GM12878 (cell line): ENCODE data around the gene CNPPD1. TPM values are rescaled to one million over a fixed set of nuclear protein-coding genes. Genes with fewer than 3 reads are reported as not detected.

ENCODE experiments used
- ATAC-seq: fragments of 200-7000 bp; cut with Tn5 transposase; 3 replicates; pipeline ENCODE4 v1.9.1; 2020; ENCODE audit warnings: mild to moderate bottlenecking, moderate library complexity
- BruUV-seq: library from RNA; stranded (reverse); fragments of 400-500 nt; replicated peaks from 2 replicates; lab custom pipeline; 2021; lab: Mats Ljungman, UMichigan
- CTCF ChIA-PET: fragments of 300-600 bp; sonication (Branson Sonifier 250); formaldehyde crosslinking; extraction: SDS; loops from one replicate; lab custom pipeline; 2021; ENCODE audit warnings: inconsistent platforms; lab: Yijun Ruan, JAX
- POLR2A ChIA-PET: fragments of 350-600 bp; formaldehyde crosslinking; extraction: SDS; loops from one replicate; lab custom pipeline; 2021; ENCODE audit warnings: inconsistent platforms; lab: Charles Lee
- RAD21 ChIA-PET: fragments of 300-600 bp; sonication (Branson Sonifier 250); formaldehyde crosslinking; loops from one replicate; lab custom pipeline; 2023; ENCODE audit warnings: antibody characterized with exemption; ENCODE audit not compliant: unreplicated experiment; lab: Charles Lee
- SMC1A ChIA-PET: fragments of 300-600 bp; sonication (Branson Sonifier 250); formaldehyde crosslinking; loops from one replicate; lab custom pipeline; 2023; ENCODE audit not compliant: unreplicated experiment, uncharacterized antibody; lab: Charles Lee
- DNase-seq: peaks from one replicate; pipeline ENCODE4 v3.0.0-alpha.2; 2011; ENCODE audit warnings: low read depth, low spot score
- FAIRE-seq: peaks from 3 replicates; lab custom pipeline; 2011; peaks lifted over from hg19 to GRCh38; lab: Jason Lieb, UNC
- H2AFZ ChIP-seq: 2 replicates; pipeline ENCODE4 v1.6.0; 2011; ENCODE audit warnings: low read depth, low read length, control low read depth; ENCODE audit not compliant: control insufficient read depth
- H3K27ac ChIP-seq: 2 replicates; pipeline ENCODE4 v1.5.1; 2011; ENCODE audit warnings: control low read depth; ENCODE audit not compliant: control insufficient read depth, insufficient read depth
- H3K27me3 ChIP-seq, 2 experiments: replicated peaks in 1 of 2; 2 replicates each; pipeline versions ENCODE4 v1.6.0 to v1.6.1; 2011; ENCODE audit warnings: low read length in 1 of 2; ENCODE audit not compliant: control insufficient read depth in 2 of 2, insufficient read depth in 2 of 2
- H3K36me3 ChIP-seq, 2 experiments: 2 replicates each; pipeline ENCODE4 v1.5.1; 2011; ENCODE audit warnings: low read length in 1 of 2; ENCODE audit not compliant: control insufficient read depth in 2 of 2, insufficient read depth in 2 of 2
- H3K4me1 ChIP-seq: 2 replicates; pipeline ENCODE4 v1.6.1; 2011; ENCODE audit warnings: mild to moderate bottlenecking, low read length, moderate library complexity, mixed read lengths; ENCODE audit not compliant: control insufficient read depth, insufficient read depth
- H3K4me2 ChIP-seq: 2 replicates; pipeline ENCODE4 v1.6.0; 2011; ENCODE audit warnings: control low read depth; ENCODE audit not compliant: control insufficient read depth, insufficient read depth
- H3K4me3 ChIP-seq: fragments of 200-600 bp; sonication (generic); 2 replicates; pipeline ENCODE4 v1.5.1; 2016
- H3K79me2 ChIP-seq: 2 replicates; pipeline ENCODE4 v1.6.0; 2011; ENCODE audit warnings: low read length; ENCODE audit not compliant: control insufficient read depth, insufficient read depth
- H3K9ac ChIP-seq: 2 replicates; pipeline ENCODE4 v1.8.0; 2011; ENCODE audit warnings: low read length, control low read depth, mixed read lengths; ENCODE audit not compliant: control insufficient read depth, insufficient read depth
- H3K9me3 ChIP-seq: replicated peaks from 3 replicates; pipeline ENCODE4 v1.5.1; 2011; ENCODE audit warnings: mild to moderate bottlenecking, low read length; ENCODE audit not compliant: control insufficient read depth, insufficient read depth
- H4K20me1 ChIP-seq: 2 replicates; pipeline ENCODE4 v1.6.0; 2011; ENCODE audit not compliant: control insufficient read depth, insufficient read depth
- FOXK2 ChIP-seq: fragments of 450-650 bp; IDR thresholded peaks from 2 replicates; pipeline ENCODE4 v1.6.1; 2017; ENCODE audit warnings: mild to moderate bottlenecking, moderate library complexity
- HDAC2 ChIP-seq: fragments of 200-600 bp; sonication (generic); IDR thresholded peaks from 2 replicates; pipeline ENCODE4 v1.6.1; 2017
- SREBF1 ChIP-seq: IDR thresholded peaks from 2 replicates; pipeline ENCODE4 v1.6.1; 2012; ENCODE audit warnings: mild to moderate bottlenecking, low read length
- ZNF622 ChIP-seq: fragments of 450-650 bp; IDR thresholded peaks from 2 replicates; pipeline ENCODE4 v1.6.1; 2017; ENCODE audit warnings: mild to moderate bottlenecking, inconsistent platforms
- WGBS: methylation state at CpG from one replicate; pipeline ENCODE4 v1.1.6; 2016; ENCODE audit warnings: low lambda C conversion rate; ENCODE audit not compliant: insufficient replicate concordance, insufficient coverage; ENCODE audit errors: missing lambda C conversion rate; 5-methylcytosine and 5-hydroxymethylcytosine counted together
- in situ Hi-C: fragments of 300-500 bp; cut with MboI; formaldehyde crosslinking; loops from 9 replicates; pipeline ENCODE4 v1.14.3; 2018; ENCODE audit warnings: mixed read lengths
- intact Hi-C: fragments of 100-400 bp; cut with micrococcal nuclease; formaldehyde crosslinking; loops from one replicate; pipeline ENCODE4 v1.14.2; 2022; ENCODE audit not compliant: unreplicated experiment
- polyA plus RNA-seq, 11 experiments: library from polyadenylated mRNA; depleted of rRNA in 4 of 11; unstranded in 6 of 11; stranded (reverse) in 5 of 11; fragments of >200 nt; fragmentation: Nextera tagmentation in 4 of 11; fragmentation: Illumina TruSeq in 1 of 11; extraction: Ambion mirVana in 4 of 11; extraction: Trizol in 1 of 11; gene quantifications; 1 replicate in 1 of 11; 2 replicates in 10 of 11; pipeline versions ENCODE4 v1.2.1 to v1.2.3, GENCODE V29; 2011 to 2016; ENCODE audit warnings: inconsistent platforms in 2 of 11, missing spikeins in 2 of 11, low read depth in 1 of 11
- total RNA-seq, 4 experiments: library from RNA; depleted of rRNA in 3 of 4; stranded (reverse); fragments of >200 nt in 3 of 4; fragmentation: Illumina TruSeq in 1 of 4; extraction: Trizol in 1 of 4; gene quantifications; 2 replicates each; pipeline versions ENCODE4 v1.2.1 to v1.2.3, GENCODE V29; 2013 to 2021
- TF ChIP-seq, protein P1 (sequence below): fragments of 450-650 bp; IDR thresholded peaks from 2 replicates; pipeline ENCODE4 v1.6.1; 2017; ENCODE audit warnings: mild to moderate bottlenecking, moderate library complexity
- TF ChIP-seq, protein P2 (sequence below): fragments of 450-650 bp; IDR thresholded peaks from 2 replicates; pipeline ENCODE4 v1.6.1; 2016; ENCODE audit warnings: mild to moderate bottlenecking
- TF ChIP-seq, protein P3 (sequence below): IDR thresholded peaks from 2 replicates; pipeline ENCODE4 v1.6.1; 2012; ENCODE audit warnings: low read depth, low read length, improper control_type of control experiment

CNPPD1 gene
- total and polyA plus RNA-seq, 10 of the 15 experiments (the other 5 are each of a cell fraction or from before 2014, with no cell fraction given): 12.2 to 86.6 (median 43.4) TPM

DNA sequence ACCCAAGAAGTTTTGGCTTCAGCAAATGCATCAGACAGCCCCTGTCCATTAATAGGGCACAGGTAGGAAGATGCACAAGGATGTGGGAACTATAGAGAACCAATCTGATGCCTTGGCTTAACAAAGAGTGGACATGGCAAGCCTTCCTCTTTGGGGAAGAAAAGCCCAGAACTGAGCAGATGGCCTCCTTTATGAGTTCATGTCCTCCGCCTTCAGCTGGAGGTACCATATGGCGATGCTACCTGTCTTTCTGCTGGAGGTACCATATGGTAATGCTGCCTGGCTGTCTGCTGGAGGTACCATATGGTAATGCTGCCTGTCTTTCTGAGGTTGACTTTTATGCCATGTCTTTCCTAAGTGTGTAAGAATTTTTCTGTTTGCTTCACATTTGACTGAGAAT lies 7.4 kb upstream of the CNPPD1 start:
- H3K36me3 ChIP-seq: peaks cover 6 to 10% of the 10 kb centered on the region in 2 experiments; a peak in 3 of 4 replicates
- in situ Hi-C loops: no loop called here
- H3K4me1 ChIP-seq: peaks cover 7% of the 10 kb centered on the region
- H4K20me1 ChIP-seq: no peaks in the 10 kb centered on the region
- FAIRE-seq (no peak), DNase-seq (no peak), ATAC-seq (no peak)
- ChIA-PET POLR2A (interaction anchor here (0.6 kb wide), 2 partner anchors 21 to 119 kb away, joined by 3 to 4 read pairs; no protein-coding TSS in a partner anchor), SMC1A (interaction anchor here (0.6 kb wide), 1 partner anchor 207 kb away, joined by 3 read pairs; no protein-coding TSS in a partner anchor), CTCF (interaction anchor here (0.6 to 1.2 kb wide), 4 partner anchors 11 to 182 kb away, joined by 3 to 4 read pairs (median 3); partner anchors contain the start of gene DNAJB2), RAD21 (no interaction called here)
- no TSS peak for BruUV-seq
- no peaks in the 10 kb centered on the region for H3K27me3 ChIP-seq
- intact Hi-C loops: no loop called here
- H3K4me2 ChIP-seq: no peak overlapping the region
- H3K9ac ChIP-seq: no peak overlapping the region
- no peaks in the 10 kb centered on the region for H3K9me3 ChIP-seq
- peaks cover 7% of the 10 kb centered on the region for H3K79me2 ChIP-seq
- H3K27ac ChIP-seq: no peak overlapping the region
- no peak for TF ChIP-seq ZNF622
- no peak for TF ChIP-seq FOXK2
- TF ChIP-seq, protein P1, sequence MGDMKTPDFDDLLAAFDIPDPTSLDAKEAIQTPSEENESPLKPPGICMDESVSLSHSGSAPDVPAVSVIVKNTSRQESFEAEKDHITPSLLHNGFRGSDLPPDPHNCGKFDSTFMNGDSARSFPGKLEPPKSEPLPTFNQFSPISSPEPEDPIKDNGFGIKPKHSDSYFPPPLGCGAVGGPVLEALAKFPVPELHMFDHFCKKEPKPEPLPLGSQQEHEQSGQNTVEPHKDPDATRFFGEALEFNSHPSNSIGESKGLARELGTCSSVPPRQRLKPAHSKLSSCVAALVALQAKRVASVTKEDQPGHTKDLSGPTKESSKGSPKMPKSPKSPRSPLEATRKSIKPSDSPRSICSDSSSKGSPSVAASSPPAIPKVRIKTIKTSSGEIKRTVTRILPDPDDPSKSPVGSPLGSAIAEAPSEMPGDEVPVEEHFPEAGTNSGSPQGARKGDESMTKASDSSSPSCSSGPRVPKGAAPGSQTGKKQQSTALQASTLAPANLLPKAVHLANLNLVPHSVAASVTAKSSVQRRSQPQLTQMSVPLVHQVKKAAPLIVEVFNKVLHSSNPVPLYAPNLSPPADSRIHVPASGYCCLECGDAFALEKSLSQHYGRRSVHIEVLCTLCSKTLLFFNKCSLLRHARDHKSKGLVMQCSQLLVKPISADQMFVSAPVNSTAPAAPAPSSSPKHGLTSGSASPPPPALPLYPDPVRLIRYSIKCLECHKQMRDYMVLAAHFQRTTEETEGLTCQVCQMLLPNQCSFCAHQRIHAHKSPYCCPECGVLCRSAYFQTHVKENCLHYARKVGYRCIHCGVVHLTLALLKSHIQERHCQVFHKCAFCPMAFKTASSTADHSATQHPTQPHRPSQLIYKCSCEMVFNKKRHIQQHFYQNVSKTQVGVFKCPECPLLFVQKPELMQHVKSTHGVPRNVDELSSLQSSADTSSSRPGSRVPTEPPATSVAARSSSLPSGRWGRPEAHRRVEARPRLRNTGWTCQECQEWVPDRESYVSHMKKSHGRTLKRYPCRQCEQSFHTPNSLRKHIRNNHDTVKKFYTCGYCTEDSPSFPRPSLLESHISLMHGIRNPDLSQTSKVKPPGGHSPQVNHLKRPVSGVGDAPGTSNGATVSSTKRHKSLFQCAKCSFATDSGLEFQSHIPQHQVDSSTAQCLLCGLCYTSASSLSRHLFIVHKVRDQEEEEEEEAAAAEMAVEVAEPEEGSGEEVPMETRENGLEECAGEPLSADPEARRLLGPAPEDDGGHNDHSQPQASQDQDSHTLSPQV: no peak
- no peak for TF ChIP-seq SREBF1
- TF ChIP-seq HDAC2: no peak
- TF ChIP-seq, protein P2, sequence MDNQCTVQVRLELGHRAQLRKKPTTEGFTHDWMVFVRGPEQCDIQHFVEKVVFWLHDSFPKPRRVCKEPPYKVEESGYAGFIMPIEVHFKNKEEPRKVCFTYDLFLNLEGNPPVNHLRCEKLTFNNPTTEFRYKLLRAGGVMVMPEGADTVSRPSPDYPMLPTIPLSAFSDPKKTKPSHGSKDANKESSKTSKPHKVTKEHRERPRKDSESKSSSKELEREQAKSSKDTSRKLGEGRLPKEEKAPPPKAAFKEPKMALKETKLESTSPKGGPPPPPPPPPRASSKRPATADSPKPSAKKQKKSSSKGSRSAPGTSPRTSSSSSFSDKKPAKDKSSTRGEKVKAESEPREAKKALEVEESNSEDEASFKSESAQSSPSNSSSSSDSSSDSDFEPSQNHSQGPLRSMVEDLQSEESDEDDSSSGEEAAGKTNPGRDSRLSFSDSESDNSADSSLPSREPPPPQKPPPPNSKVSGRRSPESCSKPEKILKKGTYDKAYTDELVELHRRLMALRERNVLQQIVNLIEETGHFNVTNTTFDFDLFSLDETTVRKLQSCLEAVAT: no peak
- TF ChIP-seq, protein P3, sequence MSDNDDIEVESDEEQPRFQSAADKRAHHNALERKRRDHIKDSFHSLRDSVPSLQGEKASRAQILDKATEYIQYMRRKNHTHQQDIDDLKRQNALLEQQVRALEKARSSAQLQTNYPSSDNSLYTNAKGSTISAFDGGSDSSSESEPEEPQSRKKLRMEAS: no peak
- H3K4me3 ChIP-seq: no peak overlapping the region
- WGBS: 100% methylated on average over 2 of the region's 2 CpGs
- no peak overlapping the region for H2AFZ ChIP-seq
